HFFc6 (cell line): ENCODE measurements around the gene TMEM114. TPM values are rescaled to one million over a fixed set of nuclear protein-coding genes. Genes with fewer than 3 reads are reported as not detected.

ENCODE experiments used
- DNase-seq: peaks from one replicate; pipeline ENCODE4 v3.0.0-alpha.2; 2018
- H3K27ac Mint-ChIP-seq: 2 replicates; pipeline ENCODE4 v1.8.0; 2020; ENCODE audit warnings: mild to moderate bottlenecking, mixed read lengths
- H3K27me3 Mint-ChIP-seq: 2 replicates; pipeline ENCODE4 v1.8.0; 2021; ENCODE audit warnings: mild to moderate bottlenecking, moderate library complexity, mixed read lengths; ENCODE audit not compliant: insufficient read depth
- H3K36me3 Mint-ChIP-seq: 2 replicates; pipeline ENCODE4 v1.8.0; 2021; ENCODE audit warnings: low read depth, mixed read lengths
- H3K4me1 Mint-ChIP-seq: 2 replicates; pipeline ENCODE4 v1.8.0; 2020; ENCODE audit warnings: low read depth, mixed read lengths
- H3K4me3 Mint-ChIP-seq: 2 replicates; pipeline ENCODE4 v1.8.0; 2020; ENCODE audit warnings: mild to moderate bottlenecking, moderate library complexity, mixed read lengths
- H3K9me3 Mint-ChIP-seq: 2 replicates; pipeline ENCODE4 v1.8.0; 2020; ENCODE audit warnings: mild to moderate bottlenecking, mixed read lengths
- total RNA-seq, 6 experiments: library from RNA; stranded (reverse); fragmentation: NEBNext Ultra II Directional; extraction: Animal tissue kit (Norgen Biotek cat#: 25700); gene quantifications; 2 replicates in 1 of 6; 3 replicates in 5 of 6; pipeline ENCODE4 v1.2.3, GENCODE V29; 2021
- TF ChIP-seq, protein P1 (sequence below): fragments of 200-600 bp; sonication (generic); IDR thresholded peaks from 2 replicates; pipeline ENCODE4 v1.5.0; 2021; ENCODE audit warnings: antibody characterized with exemption, mild to moderate bottlenecking

TMEM114 gene
- total RNA-seq, 6 experiments from 2014 or later = not detected

- Mint-ChIP-seq H3K36me3 (no peaks in the 10 kb centered on the region), H3K4me1 (peaks cover 6% of the 10 kb centered on the region), H3K4me3 (no peak overlapping the region), H3K27ac (no peak overlapping the region), H3K9me3 (no peaks in the 10 kb centered on the region; the same call in 1 of the 2 replicates), H3K27me3 (peaks cover 21% of the 10 kb centered on the region)
- DNase-seq = no peak
- TF ChIP-seq, protein P1, sequence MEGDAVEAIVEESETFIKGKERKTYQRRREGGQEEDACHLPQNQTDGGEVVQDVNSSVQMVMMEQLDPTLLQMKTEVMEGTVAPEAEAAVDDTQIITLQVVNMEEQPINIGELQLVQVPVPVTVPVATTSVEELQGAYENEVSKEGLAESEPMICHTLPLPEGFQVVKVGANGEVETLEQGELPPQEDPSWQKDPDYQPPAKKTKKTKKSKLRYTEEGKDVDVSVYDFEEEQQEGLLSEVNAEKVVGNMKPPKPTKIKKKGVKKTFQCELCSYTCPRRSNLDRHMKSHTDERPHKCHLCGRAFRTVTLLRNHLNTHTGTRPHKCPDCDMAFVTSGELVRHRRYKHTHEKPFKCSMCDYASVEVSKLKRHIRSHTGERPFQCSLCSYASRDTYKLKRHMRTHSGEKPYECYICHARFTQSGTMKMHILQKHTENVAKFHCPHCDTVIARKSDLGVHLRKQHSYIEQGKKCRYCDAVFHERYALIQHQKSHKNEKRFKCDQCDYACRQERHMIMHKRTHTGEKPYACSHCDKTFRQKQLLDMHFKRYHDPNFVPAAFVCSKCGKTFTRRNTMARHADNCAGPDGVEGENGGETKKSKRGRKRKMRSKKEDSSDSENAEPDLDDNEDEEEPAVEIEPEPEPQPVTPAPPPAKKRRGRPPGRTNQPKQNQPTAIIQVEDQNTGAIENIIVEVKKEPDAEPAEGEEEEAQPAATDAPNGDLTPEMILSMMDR = no peak
Observed at GRCh38 chr16:8587065-8587464, 3.2 kb downstream of the TMEM114 start.

GRCh38 chr16:8585857-8586256, 4.5 kb downstream of the TMEM114 start:
- Mint-ChIP-seq H3K27me3 (peaks cover 28% of the 10 kb centered on the region), H3K4me3 (no peak overlapping the region), H3K27ac (no peak overlapping the region), H3K9me3 (no peaks in the 10 kb centered on the region; the same call in 1 of the 2 replicates), H3K36me3 (no peaks in the 10 kb centered on the region), H3K4me1 (peaks cover 10% of the 10 kb centered on the region)
- DNase-seq = no peak
- TF ChIP-seq, protein P1 = no peak

DNA sequence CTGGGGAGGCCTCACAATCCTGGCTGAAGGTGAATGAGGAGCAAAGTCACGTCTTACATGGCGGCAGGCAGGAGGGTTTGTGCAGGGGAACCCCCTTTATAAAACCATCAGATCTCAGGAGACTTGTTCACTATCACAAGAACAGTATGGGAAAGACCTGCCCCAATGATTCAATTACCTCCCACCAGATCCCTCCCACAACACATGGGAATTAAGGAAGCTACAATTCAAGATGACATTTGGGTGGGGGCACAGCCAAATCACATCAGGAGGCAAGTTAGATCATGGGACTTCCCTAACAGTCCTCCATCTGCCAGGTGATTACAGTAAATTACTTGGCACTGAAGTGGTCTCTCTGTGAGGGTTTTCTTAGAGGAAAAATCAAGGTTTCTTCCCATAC, 5.3 kb downstream of the TMEM114 start:
- peaks cover 28% of the 10 kb centered on the region for H3K27me3 Mint-ChIP-seq
- no peaks in the 10 kb centered on the region for H3K36me3 Mint-ChIP-seq
- DNase-seq = no peak
- H3K4me1 Mint-ChIP-seq = peaks cover 10% of the 10 kb centered on the region
- no peak overlapping the region for H3K27ac Mint-ChIP-seq
- TF ChIP-seq, protein P1 = no peak
- H3K4me3 Mint-ChIP-seq = no peak overlapping the region
- no peaks in the 10 kb centered on the region; the same call in 1 of the 2 replicates for H3K9me3 Mint-ChIP-seq

DNA sequence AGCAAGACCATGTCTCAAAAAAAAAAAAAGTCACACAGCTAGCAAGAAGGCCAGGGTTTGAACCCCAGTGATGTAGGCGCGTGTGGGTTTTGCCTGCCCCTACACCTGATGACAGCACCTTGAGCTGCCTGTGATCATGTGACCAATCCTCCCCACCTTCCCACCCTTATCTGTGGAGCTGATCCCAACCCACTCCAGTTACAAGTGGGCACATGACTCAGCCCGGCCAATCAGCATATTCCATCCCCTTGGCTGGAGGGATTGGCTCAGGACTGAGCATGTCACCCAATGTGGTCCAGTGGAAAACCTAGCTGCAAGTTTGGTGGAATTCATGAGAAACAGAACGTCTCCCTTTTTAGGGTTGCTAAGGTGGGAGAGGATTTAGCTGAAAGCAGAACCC, 6.6 kb downstream of the TMEM114 start:
- no peak overlapping the region for H3K27ac Mint-ChIP-seq
- peaks cover 20% of the 10 kb centered on the region for H3K27me3 Mint-ChIP-seq
- H3K36me3 Mint-ChIP-seq = no peaks in the 10 kb centered on the region
- no peak overlapping the region for H3K4me3 Mint-ChIP-seq
- H3K9me3 Mint-ChIP-seq = no peaks in the 10 kb centered on the region; the same call in 1 of the 2 replicates
- TF ChIP-seq, protein P1 = no peak
- peaks cover 10% of the 10 kb centered on the region for H3K4me1 Mint-ChIP-seq
- no peak for DNase-seq

- Mint-ChIP-seq H3K27me3 (peaks cover 19% of the 10 kb centered on the region), H3K36me3 (no peaks in the 10 kb centered on the region), H3K4me3 (no peak overlapping the region), H3K4me1 (peaks cover 10% of the 10 kb centered on the region), H3K27ac (no peak overlapping the region), H3K9me3 (no peaks in the 10 kb centered on the region; the same call in 1 of the 2 replicates)
- no peak for DNase-seq
- TF ChIP-seq, protein P1 = no peak
Observed at GRCh38 chr16:8583199-8583598, 7.1 kb downstream of the TMEM114 start.
